NCI-H1105 (cell line): ENCODE data around the gene HIRA.
"Not testable (repeated sequence)": the region's sequence is repeated elsewhere in the genome, so short reads cannot be mapped to it uniquely, and the experiment has no call there.

Experiments used
- DNase-seq: peaks from one replicate; lab custom pipeline; 2025; lab: John Stamatoyannopoulos, UW

The HIRA gene

GRCh38 chr22:19356708-19357269 is 74.7 kb downstream of the HIRA start:
- DNase-seq = no peak

- no peak for DNase-seq
Measured at GRCh38 chr22:19355413-19356157, 75.9 kb downstream of the HIRA start.

- DNase-seq = no peak
Measured at GRCh38 chr22:19354201-19354600, 77.3 kb downstream of the HIRA start.

- no peak for DNase-seq
Measured at GRCh38 chr22:19353363-19354131, 78.0 kb downstream of the HIRA start.

- no peak for DNase-seq
Measured at GRCh38 chr22:19352766-19353165, 78.8 kb downstream of the HIRA start.

- no peak for DNase-seq
Measured at GRCh38 chr22:19352217-19352616, 79.3 kb downstream of the HIRA start.

- DNase-seq = no peak
Measured at GRCh38 chr22:19351604-19352003, 79.9 kb downstream of the HIRA start.

- DNase-seq = no peak
Measured at GRCh38 chr22:19350947-19351346, 80.6 kb downstream of the HIRA start.

- DNase-seq = no peak
Measured at GRCh38 chr22:19350476-19350859, 81.1 kb downstream of the HIRA start.

- no peak for DNase-seq
Measured at GRCh38 chr22:19349778-19350475, 81.6 kb downstream of the HIRA start.

GRCh38 chr22:19346677-19347265 is 84.8 kb downstream of the HIRA start:
- no peak for DNase-seq

- DNase-seq = no peak
Measured at GRCh38 chr22:19344420-19344819, 87.1 kb downstream of the HIRA start.

GRCh38 chr22:19343470-19343869 is 88.1 kb downstream of the HIRA start:
- DNase-seq = no peak

GRCh38 chr22:19341500-19341899 is 90.0 kb downstream of the HIRA start:
- no peak for DNase-seq

GRCh38 chr22:19337137-19337536 is 94.4 kb downstream of the HIRA start:
- no peak for DNase-seq

- DNase-seq = no peak
Measured at GRCh38 chr22:19336133-19337075, 95.1 kb downstream of the HIRA start.

GRCh38 chr22:19331975-19332374 is 99.6 kb downstream of the HIRA start:
- DNase-seq = no peak

GRCh38 chr22:19331474-19331873 is 100.1 kb downstream of the HIRA start:
- no peak for DNase-seq

- DNase-seq = no peak
Measured at GRCh38 chr22:19330865-19331418, 100.6 kb downstream of the HIRA start.

GRCh38 chr22:19330205-19330604 is 101.3 kb downstream of the HIRA start:
- DNase-seq = not testable (repeated sequence)

GRCh38 chr22:19329454-19329853 is 102.1 kb downstream of the HIRA start:
- DNase-seq = no peak
